ENCODE results near the gene JUNB.

The JUNB gene

DNA sequence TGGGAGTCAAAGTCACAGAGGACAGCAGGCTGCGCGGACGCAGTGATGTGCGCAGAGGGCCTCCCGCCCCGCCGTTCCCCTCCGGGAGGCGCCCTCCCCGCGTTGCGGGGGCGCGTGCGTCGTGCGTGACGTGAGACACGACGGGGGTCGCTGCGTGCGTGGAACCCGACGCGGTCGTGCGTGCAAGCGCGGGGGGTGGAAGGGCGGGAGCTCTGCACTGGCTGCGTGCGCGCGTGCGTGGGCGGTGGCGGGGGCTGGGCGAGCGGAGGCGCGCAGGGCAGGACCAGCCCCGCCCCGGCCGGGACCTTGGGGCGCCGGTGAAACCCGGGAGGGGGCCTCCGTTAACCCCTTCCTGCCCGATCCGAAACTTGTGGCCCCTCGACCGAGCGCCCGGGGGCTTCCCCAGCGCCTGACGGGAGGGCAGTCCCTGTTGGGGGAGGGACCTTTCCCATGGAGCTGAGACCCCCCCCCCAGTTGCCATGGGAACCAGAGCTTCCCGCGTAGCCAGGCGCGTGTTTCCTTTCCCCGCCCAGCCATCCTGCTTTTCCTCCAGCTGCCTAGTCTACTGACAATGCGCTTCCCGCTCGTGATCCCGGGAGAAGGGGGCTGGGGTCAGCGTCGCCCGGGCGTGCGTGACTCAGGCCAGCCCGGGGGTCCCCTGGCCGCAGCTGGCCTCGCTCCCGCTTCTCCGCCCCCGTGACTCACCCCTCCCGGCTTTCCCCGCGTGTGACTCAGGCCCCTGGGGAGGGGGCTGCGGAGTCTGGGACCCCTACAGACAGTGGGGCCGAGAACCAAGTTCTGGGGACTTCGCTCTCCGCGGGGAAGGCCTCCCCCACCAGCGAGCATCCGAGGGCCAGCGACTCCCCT, 8.6 kb upstream of the JUNB start (continued):
- TF ChIP-seq, protein P1, sequence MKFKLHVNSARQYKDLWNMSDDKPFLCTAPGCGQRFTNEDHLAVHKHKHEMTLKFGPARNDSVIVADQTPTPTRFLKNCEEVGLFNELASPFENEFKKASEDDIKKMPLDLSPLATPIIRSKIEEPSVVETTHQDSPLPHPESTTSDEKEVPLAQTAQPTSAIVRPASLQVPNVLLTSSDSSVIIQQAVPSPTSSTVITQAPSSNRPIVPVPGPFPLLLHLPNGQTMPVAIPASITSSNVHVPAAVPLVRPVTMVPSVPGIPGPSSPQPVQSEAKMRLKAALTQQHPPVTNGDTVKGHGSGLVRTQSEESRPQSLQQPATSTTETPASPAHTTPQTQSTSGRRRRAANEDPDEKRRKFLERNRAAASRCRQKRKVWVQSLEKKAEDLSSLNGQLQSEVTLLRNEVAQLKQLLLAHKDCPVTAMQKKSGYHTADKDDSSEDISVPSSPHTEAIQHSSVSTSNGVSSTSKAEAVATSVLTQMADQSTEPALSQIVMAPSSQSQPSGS (tag by site-specific recombination; IDR thresholded peaks at IDR 0.05; ENCODE audit: low read depth): no peak
- TF ChIP-seq ZNF596 (tag by site-specific recombination; IDR thresholded peaks at IDR 0.05) (peak; percentile 79), ZXDB (tag by site-specific recombination; IDR thresholded peaks at IDR 0.05) (peak; percentile 57; the same call in 1 of the 2 replicates), ZNF777 (tag by site-specific recombination; IDR thresholded peaks at IDR 0.05; ENCODE audit: borderline replicate concordance) (peak; percentile 74; the same call in 1 of the 2 replicates), ZNF239 (tag by site-specific recombination; IDR thresholded peaks at IDR 0.05) (no peak), ZNF302 (tag by site-specific recombination; IDR thresholded peaks at IDR 0.05; ENCODE audit: low read depth) (no peak), ZNF626 (tag by site-specific recombination; IDR thresholded peaks at IDR 0.05) (no peak), ZNF776 (tag by site-specific recombination; IDR thresholded peaks at IDR 0.05; ENCODE audit: borderline replicate concordance) (no peak), BCL11A (tag by site-specific recombination; IDR thresholded peaks at IDR 0.05; ENCODE audit: low read depth) (no peak), YY2 (tag by site-specific recombination; IDR thresholded peaks at IDR 0.05) (no peak), ZNF561 (tag by site-specific recombination; IDR thresholded peaks at IDR 0.05; ENCODE audit: borderline replicate concordance) (peak; percentile 90), ZNF416 (tag by site-specific recombination; IDR thresholded peaks at IDR 0.05) (no peak), ZFHX2 (tag by site-specific recombination; conservative IDR thresholded peaks at IDR 0.05) (peak; percentile 99), ZNF155 (tag by site-specific recombination; IDR thresholded peaks at IDR 0.05) (no peak), ZNF37A (tag by site-specific recombination; IDR thresholded peaks at IDR 0.05) (no peak), ZNF23 (tag by site-specific recombination; IDR thresholded peaks at IDR 0.05; ENCODE audit: borderline replicate concordance) (no peak), GLI2 (tag by site-specific recombination; IDR thresholded peaks at IDR 0.05; ENCODE audit: borderline replicate concordance, low read depth) (no peak), ZNF677 (tag by site-specific recombination; IDR thresholded peaks at IDR 0.05) (peak; percentile 50; the same call in 1 of the 2 replicates), ZBTB8A (tag by site-specific recombination; IDR thresholded peaks at IDR 0.05) (peak; percentile 92), ZNF707 (tag by site-specific recombination; IDR thresholded peaks at IDR 0.05) (no peak), ZFP41 (tag by site-specific recombination; IDR thresholded peaks at IDR 0.05; ENCODE audit: borderline replicate concordance) (no peak), ZNF521 (tag by site-specific recombination; IDR thresholded peaks at IDR 0.05) (no peak), ZNF791 (tag by site-specific recombination; IDR thresholded peaks at IDR 0.05) (no peak), ZNF140 (tag by site-specific recombination; IDR thresholded peaks at IDR 0.05) (no peak), ZNF169 (tag by site-specific recombination; IDR thresholded peaks at IDR 0.05) (no peak), ZNF266 (tag by site-specific recombination; IDR thresholded peaks at IDR 0.05; ENCODE audit: low read depth) (no peak), ZNF600 (tag by site-specific recombination; IDR thresholded peaks at IDR 0.05) (peak; percentile 58; the same call in 1 of the 2 replicates), KLF10 (tag by site-specific recombination; IDR thresholded peaks at IDR 0.05) (peak; percentile 88), ZNF112 (tag by site-specific recombination; IDR thresholded peaks at IDR 0.05) (no peak), KLF8 (tag by site-specific recombination; IDR thresholded peaks at IDR 0.05) (peak; percentile 84), ZNF121 (tag by site-specific recombination; IDR thresholded peaks at IDR 0.05) (no peak), GLIS1 (tag by site-specific recombination; IDR thresholded peaks at IDR 0.05) (peak; percentile 96), BCL11B (tag by site-specific recombination; IDR thresholded peaks at IDR 0.05; ENCODE audit: low read depth) (0 out of 2 replicates have a peak, but pooled peaks have one; percentile 69), ZNF433 (tag by site-specific recombination; IDR thresholded peaks at IDR 0.05; ENCODE audit: low read depth) (no peak), ZNF404 (tag by site-specific recombination; IDR thresholded peaks at IDR 0.05) (no peak), ZNF394 (tag by site-specific recombination; IDR thresholded peaks at IDR 0.05; ENCODE audit: borderline replicate concordance) (peak; percentile 63; the same call in 1 of the 2 replicates)
- TF ChIP-seq, protein P2, sequence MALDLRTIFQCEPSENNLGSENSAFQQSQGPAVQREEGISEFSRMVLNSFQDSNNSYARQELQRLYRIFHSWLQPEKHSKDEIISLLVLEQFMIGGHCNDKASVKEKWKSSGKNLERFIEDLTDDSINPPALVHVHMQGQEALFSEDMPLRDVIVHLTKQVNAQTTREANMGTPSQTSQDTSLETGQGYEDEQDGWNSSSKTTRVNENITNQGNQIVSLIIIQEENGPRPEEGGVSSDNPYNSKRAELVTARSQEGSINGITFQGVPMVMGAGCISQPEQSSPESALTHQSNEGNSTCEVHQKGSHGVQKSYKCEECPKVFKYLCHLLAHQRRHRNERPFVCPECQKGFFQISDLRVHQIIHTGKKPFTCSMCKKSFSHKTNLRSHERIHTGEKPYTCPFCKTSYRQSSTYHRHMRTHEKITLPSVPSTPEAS (tag by site-specific recombination; IDR thresholded peaks at IDR 0.05): peak; percentile 20; the same call in 1 of the 2 replicates
- TF ChIP-seq, protein P3, sequence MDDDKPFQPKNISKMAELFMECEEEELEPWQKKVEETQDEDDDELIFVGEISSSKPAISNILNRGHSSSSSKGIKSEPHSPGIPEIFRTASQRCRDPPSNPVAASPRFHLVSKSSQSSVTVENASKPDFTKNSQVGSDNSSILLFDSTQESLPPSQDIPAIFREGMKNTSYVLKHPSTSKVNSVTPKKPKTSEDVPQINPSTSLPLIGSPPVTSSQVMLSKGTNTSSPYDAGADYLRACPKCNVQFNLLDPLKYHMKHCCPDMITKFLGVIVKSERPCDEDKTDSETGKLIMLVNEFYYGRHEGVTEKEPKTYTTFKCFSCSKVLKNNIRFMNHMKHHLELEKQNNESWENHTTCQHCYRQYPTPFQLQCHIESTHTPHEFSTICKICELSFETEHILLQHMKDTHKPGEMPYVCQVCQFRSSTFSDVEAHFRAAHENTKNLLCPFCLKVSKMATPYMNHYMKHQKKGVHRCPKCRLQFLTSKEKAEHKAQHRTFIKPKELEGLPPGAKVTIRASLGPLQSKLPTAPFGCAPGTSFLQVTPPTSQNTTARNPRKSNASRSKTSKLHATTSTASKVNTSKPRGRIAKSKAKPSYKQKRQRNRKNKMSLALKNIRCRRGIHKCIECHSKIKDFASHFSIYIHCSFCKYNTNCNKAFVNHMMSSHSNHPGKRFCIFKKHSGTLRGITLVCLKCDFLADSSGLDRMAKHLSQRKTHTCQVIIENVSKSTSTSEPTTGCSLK (tag by site-specific recombination; IDR thresholded peaks at IDR 0.05): no peak

All from HEK293 (cell line).